ENCODE results near the gene ANKRD17.

Gene ANKRD17

DNA sequence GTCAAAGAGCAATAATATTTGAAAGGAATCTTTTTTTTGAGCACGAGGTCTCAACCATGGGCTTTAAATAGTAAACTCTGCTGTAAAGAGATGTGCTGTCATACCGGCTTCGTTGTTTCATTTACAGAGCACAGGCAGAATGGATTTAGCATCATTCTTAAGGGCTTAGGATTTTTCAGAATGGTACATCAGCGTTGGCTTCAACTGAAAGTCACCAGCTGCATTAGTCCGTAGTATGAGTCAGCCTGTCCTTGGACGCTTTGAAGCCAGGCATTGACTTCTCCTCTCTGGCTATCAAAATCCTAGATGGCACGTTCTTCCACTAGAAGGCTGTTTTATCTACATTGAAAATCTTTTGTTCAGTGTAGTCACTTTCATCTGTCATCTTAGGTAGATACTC is 212.7 kb downstream of the ANKRD17 start:
- DNase-seq: no peak

GRCh38 chr4:73037057-73037456 is 221.5 kb downstream of the ANKRD17 start:
- no peak for DNase-seq

GRCh38 chr4:73036123-73036522 is 222.5 kb downstream of the ANKRD17 start:
- DNase-seq: no peak

DNA sequence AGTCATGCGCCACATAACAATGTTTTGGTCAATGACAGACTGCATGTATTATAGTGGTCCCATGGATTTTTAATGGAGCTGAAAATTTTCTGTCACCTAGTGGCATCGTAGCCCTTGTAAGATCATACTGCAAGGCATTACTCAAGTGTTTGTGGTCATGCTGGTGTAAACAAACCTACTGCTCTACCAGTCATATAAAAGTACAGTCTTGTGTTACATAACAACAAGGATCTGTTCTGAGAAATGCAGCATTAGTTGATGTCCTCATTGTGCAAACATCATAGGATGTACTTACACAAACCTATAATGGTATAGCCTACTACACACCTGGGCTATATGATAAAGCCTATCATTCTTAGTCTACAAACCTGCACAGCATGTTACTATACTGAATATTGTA is 223.7 kb downstream of the ANKRD17 start:
- no peak for DNase-seq

- DNase-seq: no peak
These were observed 230.0 kb downstream of the ANKRD17 start for GRCh38 chr4:73028621-73029020.
